Thyroid gland (tissue), 4 donors: ENCODE data around the gene CTDSPL. TPM values are rescaled to one million over a fixed set of nuclear protein-coding genes. Genes with fewer than 3 reads are reported as not detected.

Experiments
- DNase-seq, 2 donors: peaks; one replicate each; pipeline ENCODE4 v3.0.0-alpha.2; 2019
- H3K27ac ChIP-seq, 3 donors: fragments of 200-600 bp; sonication (generic); 1 replicate in 2 of 3; 2 replicates in 1 of 3; pipeline ENCODE4 v1.5.1; 2016 to 2019; ENCODE audit warnings: mild to moderate bottlenecking in 1 of 3, moderate library complexity in 1 of 3
- H3K27me3 ChIP-seq: fragments of 200-600 bp; sonication (generic); one replicate; pipeline ENCODE4 v1.5.1; 2019
- H3K36me3 ChIP-seq, 2 donors: fragments of 200-600 bp; sonication (generic); one replicate each; pipeline ENCODE4 v1.5.1; 2016 to 2019
- H3K4me1 ChIP-seq, 2 donors: fragments of 200-600 bp; sonication (generic); one replicate each; pipeline ENCODE4 v1.5.1; 2017 to 2019
- H3K4me3 ChIP-seq, 3 donors: fragments of 200-600 bp; sonication (generic); replicated peaks in 1 of 3; 1 replicate in 2 of 3; 2 replicates in 1 of 3; pipeline ENCODE4 v1.5.1; 2016; ENCODE audit warnings: mild to moderate bottlenecking in 1 of 3
- H3K9me3 ChIP-seq: fragments of 200-600 bp; sonication (generic); one replicate; pipeline ENCODE4 v1.5.1; 2017
- POLR2A ChIP-seq, 2 donors: fragments of 450-650 bp; IDR thresholded peaks; one replicate each; pipeline ENCODE4 v1.6.1; 2017; ENCODE audit warnings: antibody characterized with exemption in 2 of 2, mild to moderate bottlenecking in 2 of 2, moderate library complexity in 1 of 2
- WGBS, 2 donors: methylation state at CpG; one replicate each; pipeline ENCODE4 v1.1.5; 2017; 5-methylcytosine and 5-hydroxymethylcytosine counted together
- intact Hi-C: fragments of 100-400 bp; cut with DNase I; formaldehyde crosslinking; loops from one replicate; pipeline ENCODE4 v1.15.1; 2023
- total RNA-seq, 4 donors: library from RNA; depleted of rRNA; stranded (reverse); fragments of >200 nt; gene quantifications; one replicate each; pipeline ENCODE4 v1.2.3, GENCODE V29; 2016
- TF ChIP-seq, protein P1 (sequence below), 6 experiments: fragments of 200-600 bp in 3 of 6; fragments of 450-650 bp in 3 of 6; sonication (generic) in 3 of 6; IDR thresholded peaks; one replicate each; pipeline ENCODE4 v1.5.1; 2016 to 2019; ENCODE audit warnings: antibody characterized with exemption in 6 of 6, mild to moderate bottlenecking in 2 of 6, inconsistent platforms in 1 of 6, moderate library complexity in 1 of 6

Gene CTDSPL
- total RNA-seq, 4 donors from 2014 or later: 23.6 to 37.9 (median 29.8) TPM

DNA sequence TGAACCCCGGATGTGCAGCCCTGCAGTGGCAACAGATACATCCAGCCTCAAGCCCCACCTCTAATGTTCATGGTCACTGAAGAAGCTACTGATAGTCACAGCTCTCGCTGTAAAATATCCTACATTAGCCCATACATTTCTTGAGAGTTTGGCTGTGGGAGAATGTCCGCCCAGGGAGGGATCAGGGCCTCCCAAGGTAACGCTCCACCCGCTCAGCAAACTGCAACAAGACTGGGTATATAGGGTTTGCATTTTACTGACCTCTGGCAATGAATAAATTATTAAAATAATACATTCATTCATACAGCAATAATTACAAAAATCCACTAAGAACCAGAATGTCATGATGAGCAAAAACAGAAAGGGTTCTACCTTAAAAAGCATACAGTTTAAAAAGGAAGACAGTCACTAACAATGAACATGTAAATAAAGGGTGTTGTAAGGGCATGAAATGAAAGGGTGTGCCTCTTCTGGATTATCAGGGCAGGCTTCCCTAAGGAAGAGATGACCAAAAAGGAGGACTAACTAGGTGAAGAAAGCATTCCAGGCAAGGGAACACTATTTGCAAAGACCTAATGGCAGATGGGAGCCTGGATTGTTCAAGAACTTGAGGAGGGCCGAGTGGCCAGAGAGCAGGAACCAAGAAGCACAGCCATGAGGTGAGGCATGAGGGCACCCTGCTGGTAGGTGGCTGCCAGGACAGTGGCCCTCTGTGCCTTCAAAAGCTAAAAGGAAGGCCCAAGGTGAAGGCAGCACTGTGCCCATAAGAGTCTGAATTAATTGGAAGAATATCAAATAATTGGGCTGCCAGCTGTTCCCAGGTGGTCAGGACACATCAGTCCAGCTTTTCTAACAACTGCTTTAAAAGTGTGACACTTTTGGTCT is 28.1 kb upstream of the CTDSPL start:
- no peak overlapping the region for H3K4me3 ChIP-seq

GRCh38 chr3:37836589-37836988 is 25.1 kb upstream of the CTDSPL start:
- H3K4me1 ChIP-seq: no peaks in the 10 kb centered on the region
- H3K27me3 ChIP-seq: no peaks in the 10 kb centered on the region
- H3K36me3 ChIP-seq: no peaks in the 10 kb centered on the region
- no peak for DNase-seq
- TF ChIP-seq, protein P1, sequence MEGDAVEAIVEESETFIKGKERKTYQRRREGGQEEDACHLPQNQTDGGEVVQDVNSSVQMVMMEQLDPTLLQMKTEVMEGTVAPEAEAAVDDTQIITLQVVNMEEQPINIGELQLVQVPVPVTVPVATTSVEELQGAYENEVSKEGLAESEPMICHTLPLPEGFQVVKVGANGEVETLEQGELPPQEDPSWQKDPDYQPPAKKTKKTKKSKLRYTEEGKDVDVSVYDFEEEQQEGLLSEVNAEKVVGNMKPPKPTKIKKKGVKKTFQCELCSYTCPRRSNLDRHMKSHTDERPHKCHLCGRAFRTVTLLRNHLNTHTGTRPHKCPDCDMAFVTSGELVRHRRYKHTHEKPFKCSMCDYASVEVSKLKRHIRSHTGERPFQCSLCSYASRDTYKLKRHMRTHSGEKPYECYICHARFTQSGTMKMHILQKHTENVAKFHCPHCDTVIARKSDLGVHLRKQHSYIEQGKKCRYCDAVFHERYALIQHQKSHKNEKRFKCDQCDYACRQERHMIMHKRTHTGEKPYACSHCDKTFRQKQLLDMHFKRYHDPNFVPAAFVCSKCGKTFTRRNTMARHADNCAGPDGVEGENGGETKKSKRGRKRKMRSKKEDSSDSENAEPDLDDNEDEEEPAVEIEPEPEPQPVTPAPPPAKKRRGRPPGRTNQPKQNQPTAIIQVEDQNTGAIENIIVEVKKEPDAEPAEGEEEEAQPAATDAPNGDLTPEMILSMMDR (IDR thresholded peaks at IDR 0.05): no peak
- TF ChIP-seq POLR2A (IDR thresholded peaks at IDR 0.05): no peak
- H3K9me3 ChIP-seq: no peaks in the 10 kb centered on the region
- no peak overlapping the region for H3K4me3 ChIP-seq
- WGBS, 2 donors: 87 to 93% methylated on average over 1 of the region's 1 CpG
- intact Hi-C loops: no loop called here
- H3K27ac ChIP-seq: no peak overlapping the region

More for the DNA sequence above, 28.1 kb upstream of the CTDSPL start:
- intact Hi-C loops: no loop called here
- Histone ChIP-seq H3K27me3 (no peaks in the 10 kb centered on the region), H3K9me3 (no peaks in the 10 kb centered on the region), H3K27ac (no peak overlapping the region), H3K4me1 (no peaks in the 10 kb centered on the region), H3K36me3 (no peaks in the 10 kb centered on the region)
- DNase-seq: peak; percentile 59 to 62
- WGBS, 2 donors: 88 to 90% methylated on average over 5 to 6 of the region's 6 CpGs
- TF ChIP-seq, protein P1 (IDR thresholded peaks at IDR 0.05): peak in 4 of 6 experiments; percentile 36 to 59 (median 51)
- no peak for TF ChIP-seq POLR2A (IDR thresholded peaks at IDR 0.05)

- no peak for TF ChIP-seq POLR2A (IDR thresholded peaks at IDR 0.05)
- TF ChIP-seq, protein P1 (IDR thresholded peaks at IDR 0.05): no peak
- intact Hi-C loops: no loop called here
- no peaks in the 10 kb centered on the region for H3K4me1 ChIP-seq
- H3K27me3 ChIP-seq: no peaks in the 10 kb centered on the region
- H3K9me3 ChIP-seq: no peaks in the 10 kb centered on the region
- no peak overlapping the region for H3K27ac ChIP-seq
- WGBS, 2 donors: 61 to 63% methylated on average over 4 of the region's 4 CpGs
- no peaks in the 10 kb centered on the region for H3K36me3 ChIP-seq
- H3K4me3 ChIP-seq: no peak overlapping the region
- no peak for DNase-seq
These were observed 14.0 kb upstream of the CTDSPL start for GRCh38 chr3:37847689-37848088.

DNA sequence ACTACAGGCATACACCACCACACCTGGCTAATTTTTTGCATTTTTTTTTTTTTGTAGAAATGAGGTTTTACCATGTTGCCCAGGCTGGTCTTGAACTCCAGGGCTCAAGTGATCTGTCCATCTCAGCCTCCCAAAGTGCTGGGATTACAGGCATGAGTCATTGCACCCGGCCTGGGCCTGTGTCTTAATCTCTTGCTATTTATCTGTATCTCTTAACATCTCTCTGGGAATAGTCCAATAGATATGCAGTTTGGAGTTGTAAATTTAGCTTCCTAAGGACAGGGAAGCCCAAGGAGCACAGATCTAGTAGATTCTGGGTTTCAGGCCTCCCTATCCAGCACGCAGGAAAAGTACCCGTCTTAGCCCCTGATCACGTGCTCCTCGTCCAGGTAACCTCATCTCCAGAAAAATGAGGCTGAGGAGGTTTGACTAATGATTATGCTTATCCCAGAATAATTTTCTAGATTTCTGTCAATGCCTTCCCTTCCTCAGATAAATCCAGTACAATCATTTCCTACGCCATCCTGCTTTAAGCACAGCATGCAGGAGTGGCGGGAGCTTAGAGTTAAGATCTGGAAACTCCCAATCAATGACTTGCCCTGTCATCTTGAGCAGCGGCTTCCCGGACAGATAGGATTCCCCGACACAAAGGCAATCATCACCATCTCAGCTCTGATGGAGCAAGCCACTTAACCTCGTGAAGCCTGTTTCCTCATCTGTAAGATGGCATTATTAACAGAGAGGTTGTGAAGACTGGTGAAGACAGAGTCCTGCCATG is 12.3 kb upstream of the CTDSPL start:
- Histone ChIP-seq H3K36me3 (no peaks in the 10 kb centered on the region), H3K27ac (no peak overlapping the region), H3K4me3 (no peak overlapping the region), H3K27me3 (no peaks in the 10 kb centered on the region), H3K9me3 (no peaks in the 10 kb centered on the region), H3K4me1 (no peaks in the 10 kb centered on the region)
- 91 to 98% methylated on average over 11 of the region's 11 CpGs for WGBS, 2 donors
- TF ChIP-seq, protein P1 (IDR thresholded peaks at IDR 0.05): no peak
- TF ChIP-seq POLR2A (IDR thresholded peaks at IDR 0.05): no peak
- no peak for DNase-seq
- intact Hi-C loops: no loop called here
